Measurements from ENCODE around the gene CAV1.

CAV1 gene

GRCh38 chr7:116524609-116525297 lies at the start of gene CAV1:
Gene CAV1 (plus strand): TSS chr7:116525036. CDS start chr7:116525063, 27 bp downstream.
- Histone ChIP-seq H3K36me3 (ENCODE audit: insufficient read depth, low read length) (no peaks in the 10 kb centered on the region), H3K79me2 (ENCODE audit: insufficient read depth, low read length) (peaks cover 29% of the 10 kb centered on the region; the same call in 1 of the 2 replicates), H4K20me1 (ENCODE audit: insufficient read depth, low read length, poor library complexity, severe bottlenecking) (no peaks in the 10 kb centered on the region), H3K4me3 (ENCODE audit: low read length, poor library complexity, severe bottlenecking) (peak within 1 kb of the TSS; percentile 74), H3K9ac (ENCODE audit: low read depth, low read length, poor library complexity, severe bottlenecking) (peak within 1 kb of the TSS; percentile 71), H3K9me3 (ENCODE audit: insufficient read depth, low read depth, low read length) (no peaks in the 10 kb centered on the region), H3K4me1 (ENCODE audit: insufficient read depth, low read length, poor library complexity, severe bottlenecking) (peaks cover 14% of the 10 kb centered on the region), H3K4me2 (ENCODE audit: low read depth, low read length, poor library complexity, severe bottlenecking) (peak within 1 kb of the TSS; percentile 80), H3K27me3 (ENCODE audit: insufficient read depth, low read length, poor library complexity, severe bottlenecking) (peaks cover 4% of the 10 kb centered on the region), H3K9me2 (replicated peaks; ENCODE audit: low read depth, low read length) (no peaks in the 10 kb centered on the region), H3F3A (ENCODE audit: low read depth) (no peaks in the 10 kb centered on the region), H2AFZ (ENCODE audit: low read length) (peak within 1 kb of the TSS; percentile 78)
- TF ChIP-seq EZH2phosphoT487 (IDR thresholded peaks at IDR 0.05; ENCODE audit: borderline replicate concordance), result no peak
- TF ChIP-seq, protein P1, sequence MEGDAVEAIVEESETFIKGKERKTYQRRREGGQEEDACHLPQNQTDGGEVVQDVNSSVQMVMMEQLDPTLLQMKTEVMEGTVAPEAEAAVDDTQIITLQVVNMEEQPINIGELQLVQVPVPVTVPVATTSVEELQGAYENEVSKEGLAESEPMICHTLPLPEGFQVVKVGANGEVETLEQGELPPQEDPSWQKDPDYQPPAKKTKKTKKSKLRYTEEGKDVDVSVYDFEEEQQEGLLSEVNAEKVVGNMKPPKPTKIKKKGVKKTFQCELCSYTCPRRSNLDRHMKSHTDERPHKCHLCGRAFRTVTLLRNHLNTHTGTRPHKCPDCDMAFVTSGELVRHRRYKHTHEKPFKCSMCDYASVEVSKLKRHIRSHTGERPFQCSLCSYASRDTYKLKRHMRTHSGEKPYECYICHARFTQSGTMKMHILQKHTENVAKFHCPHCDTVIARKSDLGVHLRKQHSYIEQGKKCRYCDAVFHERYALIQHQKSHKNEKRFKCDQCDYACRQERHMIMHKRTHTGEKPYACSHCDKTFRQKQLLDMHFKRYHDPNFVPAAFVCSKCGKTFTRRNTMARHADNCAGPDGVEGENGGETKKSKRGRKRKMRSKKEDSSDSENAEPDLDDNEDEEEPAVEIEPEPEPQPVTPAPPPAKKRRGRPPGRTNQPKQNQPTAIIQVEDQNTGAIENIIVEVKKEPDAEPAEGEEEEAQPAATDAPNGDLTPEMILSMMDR (conservative IDR thresholded peaks at IDR 0.05; ENCODE audit: low read length), result no peak

- H3K36me3 ChIP-seq (ENCODE audit: insufficient read depth, low read length), result no peaks in the 10 kb centered on the region
- peaks cover 5% of the 10 kb centered on the region; the same call in 1 of the 2 replicates for H3F3A ChIP-seq (ENCODE audit: low read depth)
- peaks cover 8% of the 10 kb centered on the region for H3K4me1 ChIP-seq (ENCODE audit: insufficient read depth, low read length, poor library complexity, severe bottlenecking)
- H3K9ac ChIP-seq (ENCODE audit: low read depth, low read length, poor library complexity, severe bottlenecking), result no peak overlapping the region
- no peak overlapping the region for H3K4me2 ChIP-seq (ENCODE audit: low read depth, low read length, poor library complexity, severe bottlenecking)
- no peaks in the 10 kb centered on the region for H4K20me1 ChIP-seq (ENCODE audit: insufficient read depth, low read length, poor library complexity, severe bottlenecking)
- no peaks in the 10 kb centered on the region for H3K79me2 ChIP-seq (ENCODE audit: insufficient read depth, low read length)
- TF ChIP-seq, protein P1 (conservative IDR thresholded peaks at IDR 0.05; ENCODE audit: low read length), result no peak
- TF ChIP-seq EZH2phosphoT487 (IDR thresholded peaks at IDR 0.05; ENCODE audit: borderline replicate concordance), result no peak
- no peaks in the 10 kb centered on the region for H3K9me2 ChIP-seq (replicated peaks; ENCODE audit: low read depth, low read length)
- H3K27me3 ChIP-seq (ENCODE audit: insufficient read depth, low read length, poor library complexity, severe bottlenecking), result no peaks in the 10 kb centered on the region
- H3K9me3 ChIP-seq (ENCODE audit: insufficient read depth, low read depth, low read length), result no peaks in the 10 kb centered on the region
- no peak overlapping the region for H3K4me3 ChIP-seq (ENCODE audit: low read length, poor library complexity, severe bottlenecking)
- no peak overlapping the region for H2AFZ ChIP-seq (ENCODE audit: low read length)
Measured at GRCh38 chr7:116477625-116478024, 47.2 kb upstream of the CAV1 start.

DNA sequence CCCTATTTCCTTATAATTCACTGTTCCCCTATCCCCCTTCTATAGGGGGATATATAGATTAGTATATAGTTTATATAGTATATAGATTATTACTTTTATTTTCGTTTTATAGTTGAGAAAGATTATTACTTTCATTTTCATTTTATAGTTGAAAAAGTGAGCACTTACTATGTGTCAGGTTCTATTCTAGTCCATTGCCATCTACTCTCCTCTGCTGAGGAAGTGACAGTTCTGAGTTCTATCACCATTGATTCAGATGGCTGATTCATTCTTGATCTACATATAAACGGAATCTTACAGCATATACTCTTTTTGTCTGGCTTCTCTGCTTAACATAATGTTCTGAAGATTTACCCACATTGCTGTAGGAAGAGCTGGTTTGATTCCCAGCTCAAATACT lies 46.0 kb upstream of the CAV1 start:
- Histone ChIP-seq H3K36me3 (ENCODE audit: insufficient read depth, low read length) (no peaks in the 10 kb centered on the region), H3K4me1 (ENCODE audit: insufficient read depth, low read length, poor library complexity, severe bottlenecking) (peaks cover 15% of the 10 kb centered on the region), H3F3A (ENCODE audit: low read depth) (peaks cover 5% of the 10 kb centered on the region; the same call in 1 of the 2 replicates), H3K9ac (ENCODE audit: low read depth, low read length, poor library complexity, severe bottlenecking) (no peak overlapping the region), H3K9me2 (replicated peaks; ENCODE audit: low read depth, low read length) (no peaks in the 10 kb centered on the region), H3K4me2 (ENCODE audit: low read depth, low read length, poor library complexity, severe bottlenecking) (no peak overlapping the region), H2AFZ (ENCODE audit: low read length) (no peak overlapping the region), H4K20me1 (ENCODE audit: insufficient read depth, low read length, poor library complexity, severe bottlenecking) (no peaks in the 10 kb centered on the region), H3K79me2 (ENCODE audit: insufficient read depth, low read length) (no peaks in the 10 kb centered on the region), H3K4me3 (ENCODE audit: low read length, poor library complexity, severe bottlenecking) (no peak overlapping the region), H3K27me3 (ENCODE audit: insufficient read depth, low read length, poor library complexity, severe bottlenecking) (no peaks in the 10 kb centered on the region), H3K9me3 (ENCODE audit: insufficient read depth, low read depth, low read length) (no peaks in the 10 kb centered on the region)
- no peak for TF ChIP-seq EZH2phosphoT487 (IDR thresholded peaks at IDR 0.05; ENCODE audit: borderline replicate concordance)
- TF ChIP-seq, protein P1 (conservative IDR thresholded peaks at IDR 0.05; ENCODE audit: low read length), result no peak
